Ectodermal cell (in vitro differentiated cells): Measurements from ENCODE around the gene ELL3.

Experiments
- H3K27ac ChIP-seq: 2 replicates; pipeline ENCODE4 v1.7.0; 2013; ENCODE audit warnings: mild to moderate bottlenecking, low read depth, low read length; ENCODE audit not compliant: insufficient read depth, poor library complexity, severe bottlenecking
- H3K27me3 ChIP-seq: 2 replicates; pipeline ENCODE4 v1.7.0; 2013; ENCODE audit warnings: mild to moderate bottlenecking, low read length; ENCODE audit not compliant: insufficient read depth, control insufficient read depth, poor library complexity, severe bottlenecking
- H3K36me3 ChIP-seq: one replicate; pipeline ENCODE4 v1.7.0; 2013; ENCODE audit warnings: low read length; ENCODE audit not compliant: control insufficient read depth, insufficient read depth
- H3K4me1 ChIP-seq: one replicate; pipeline ENCODE4 v1.7.0; 2013; ENCODE audit warnings: low read length; ENCODE audit not compliant: control insufficient read depth, insufficient read depth
- H3K4me3 ChIP-seq: 2 replicates; pipeline ENCODE4 v1.7.0; 2013; ENCODE audit warnings: low read depth, low read length, control low read depth; ENCODE audit not compliant: insufficient read depth
- H3K9me3 ChIP-seq: 2 replicates; pipeline ENCODE4 v1.7.0; 2013; ENCODE audit warnings: mild to moderate bottlenecking, low read length, moderate library complexity; ENCODE audit not compliant: control insufficient read depth
- WGBS, 2 experiments: methylation state at CpG; one replicate each; pipeline ENCODE4 v1.1.7; 2013; ENCODE audit warnings: missing lambda C conversion rate in 2 of 2; 5-methylcytosine and 5-hydroxymethylcytosine counted together

ELL3 gene

DNA sequence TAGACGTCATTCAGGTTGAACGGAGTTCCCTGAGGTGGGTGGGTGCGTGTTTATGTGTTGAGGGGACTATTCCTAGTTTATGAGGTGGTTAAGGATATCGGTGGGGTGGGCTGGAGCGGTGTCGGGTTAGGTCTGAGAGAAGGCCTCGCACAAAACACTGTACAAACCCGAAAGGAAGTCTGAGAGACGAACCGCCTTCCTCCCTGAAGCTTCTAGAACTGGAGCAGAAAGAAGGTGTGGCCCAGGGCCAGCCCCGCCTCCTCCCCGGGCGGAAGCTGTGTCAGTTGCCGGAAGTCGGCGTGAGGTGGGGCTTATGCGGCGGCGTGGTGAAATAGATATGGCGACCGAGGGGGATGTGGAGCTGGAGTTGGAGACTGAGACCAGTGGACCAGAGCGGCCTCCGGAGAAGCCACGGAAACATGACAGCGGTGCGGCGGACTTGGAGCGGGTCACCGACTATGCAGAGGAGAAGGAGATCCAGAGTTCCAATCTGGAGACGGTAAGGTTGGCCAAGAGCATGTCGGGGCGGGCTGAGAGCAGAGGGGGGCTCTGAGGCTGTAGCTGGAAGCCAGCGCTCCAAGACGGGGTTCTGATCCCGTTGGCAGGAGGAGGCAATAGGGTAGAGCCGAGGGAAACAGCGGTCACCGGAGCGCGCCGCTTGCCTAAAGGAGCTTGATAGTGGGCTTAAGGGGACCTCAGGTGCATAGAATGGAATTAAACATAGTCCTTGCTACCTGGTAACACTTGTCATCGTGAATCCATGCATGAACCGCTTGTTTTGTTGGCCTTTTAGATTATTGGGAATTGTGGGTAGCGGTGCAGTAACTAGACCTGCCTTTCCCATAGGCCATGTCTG is 23.7 kb upstream of the ELL3 start, which contains the start of gene HYPK:
Gene HYPK (plus strand): TSS at position 314 of the 856 bp plus-strand sequence. CDS start 24 bp downstream, at position 338.
- Histone ChIP-seq H3K4me1 (peaks cover 6% of the 10 kb centered on the region), H3K36me3 (peaks cover 29% of the 10 kb centered on the region), H3K27ac (peak within 1 kb of the TSS; percentile 78), H3K4me3 (peak within 1 kb of the TSS; percentile 71), H3K9me3 (no peaks in the 10 kb centered on the region), H3K27me3 (no peaks in the 10 kb centered on the region)
- 15% methylated on average over 44 of the region's 44 CpGs for WGBS, 2 experiments

GRCh38 chr15:43799945-43800285 is 23.1 kb upstream of the ELL3 start, which contains the start of gene SERINC4:
SERINC4 (minus strand) TSS chr15:43800220; CDS start chr15:43799986, 234 bp downstream.
- H3K27me3 ChIP-seq: no peaks in the 10 kb centered on the region
- H3K36me3 ChIP-seq: peaks cover 24% of the 10 kb centered on the region
- H3K4me3 ChIP-seq: peak within 1 kb of the TSS; percentile 71
- WGBS, 2 experiments: 94 to 95% methylated on average over 8 of the region's 8 CpGs
- peak within 1 kb of the TSS; percentile 78 for H3K27ac ChIP-seq
- H3K4me1 ChIP-seq: peaks cover 9% of the 10 kb centered on the region
- H3K9me3 ChIP-seq: no peaks in the 10 kb centered on the region

GRCh38 chr15:43799209-43799944 is 22.6 kb upstream of the ELL3 start:
- Histone ChIP-seq H3K9me3 (no peaks in the 10 kb centered on the region), H3K27me3 (no peaks in the 10 kb centered on the region), H3K36me3 (peaks cover 18% of the 10 kb centered on the region), H3K4me3 (no peak overlapping the region), H3K4me1 (peaks cover 9% of the 10 kb centered on the region), H3K27ac (peak overlapping the region; percentile 78)
- WGBS, 2 experiments: 89 to 92% methylated on average over 15 to 16 of the region's 16 CpGs

- 83 to 94% methylated on average over 2 to 3 of the region's 3 CpGs for WGBS, 2 experiments
- H3K27ac ChIP-seq: no peak overlapping the region
- peaks cover 14% of the 10 kb centered on the region for H3K4me1 ChIP-seq
- H3K36me3 ChIP-seq: peaks cover 15% of the 10 kb centered on the region
- no peaks in the 10 kb centered on the region for H3K27me3 ChIP-seq
- no peak overlapping the region for H3K4me3 ChIP-seq
- H3K9me3 ChIP-seq: no peaks in the 10 kb centered on the region
Observed at GRCh38 chr15:43796566-43796965, 19.8 kb upstream of the ELL3 start.

GRCh38 chr15:43795997-43796396 is 19.2 kb upstream of the ELL3 start:
- peaks cover 15% of the 10 kb centered on the region for H3K36me3 ChIP-seq
- H3K4me3 ChIP-seq: no peak overlapping the region
- H3K27me3 ChIP-seq: no peaks in the 10 kb centered on the region
- no peak overlapping the region for H3K27ac ChIP-seq
- no peaks in the 10 kb centered on the region for H3K9me3 ChIP-seq
- peaks cover 14% of the 10 kb centered on the region for H3K4me1 ChIP-seq

DNA sequence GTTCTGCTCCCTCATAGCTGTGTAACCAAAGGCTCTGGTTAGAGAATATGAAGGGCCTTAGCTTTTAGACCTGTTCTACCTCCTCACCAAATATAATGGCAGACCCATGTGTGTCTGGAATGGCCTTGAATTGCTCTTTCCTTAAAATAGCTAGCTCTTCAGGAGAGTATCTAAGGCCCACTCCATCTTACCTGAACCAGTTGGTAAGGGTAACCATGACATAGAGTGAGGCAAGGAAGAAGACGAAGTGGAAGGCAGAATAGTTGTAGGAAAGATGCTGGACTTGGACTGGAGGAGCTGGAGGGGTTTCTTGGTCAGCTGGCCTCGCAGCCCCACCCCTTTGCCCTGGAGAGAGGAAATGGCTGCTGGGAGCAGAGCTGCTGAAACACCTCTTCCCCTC is 18.4 kb upstream of the ELL3 start:
- peaks cover 15% of the 10 kb centered on the region for H3K36me3 ChIP-seq
- 93 to 95% methylated on average over 2 of the region's 2 CpGs for WGBS, 2 experiments
- H3K4me1 ChIP-seq: peaks cover 13% of the 10 kb centered on the region
- H3K27ac ChIP-seq: no peak overlapping the region
- H3K27me3 ChIP-seq: no peaks in the 10 kb centered on the region
- H3K4me3 ChIP-seq: no peak overlapping the region
- H3K9me3 ChIP-seq: no peaks in the 10 kb centered on the region

GRCh38 chr15:43794269-43795037 is 17.7 kb upstream of the ELL3 start:
- WGBS, 2 experiments: 94 to 95% methylated on average over 9 of the region's 9 CpGs
- Histone ChIP-seq H3K27me3 (no peaks in the 10 kb centered on the region), H3K27ac (no peak overlapping the region), H3K9me3 (no peaks in the 10 kb centered on the region), H3K4me1 (peaks cover 10% of the 10 kb centered on the region), H3K4me3 (no peak overlapping the region), H3K36me3 (peaks cover 14% of the 10 kb centered on the region)

DNA sequence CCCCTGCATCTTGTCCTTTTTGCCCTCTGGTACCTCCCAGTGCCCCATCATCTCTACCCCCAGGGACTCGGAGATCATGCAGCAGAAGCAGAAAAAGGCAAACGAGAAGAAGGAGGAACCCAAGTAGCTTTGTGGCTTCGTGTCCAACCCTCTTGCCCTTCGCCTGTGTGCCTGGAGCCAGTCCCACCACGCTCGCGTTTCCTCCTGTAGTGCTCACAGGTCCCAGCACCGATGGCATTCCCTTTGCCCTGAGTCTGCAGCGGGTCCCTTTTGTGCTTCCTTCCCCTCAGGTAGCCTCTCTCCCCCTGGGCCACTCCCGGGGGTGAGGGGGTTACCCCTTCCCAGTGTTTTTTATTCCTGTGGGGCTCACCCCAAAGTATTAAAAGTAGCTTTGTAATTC is 16.9 kb upstream of the ELL3 start:
- WGBS, 2 experiments: 93 to 95% methylated on average over 9 to 10 of the region's 10 CpGs
- H3K4me1 ChIP-seq: peaks cover 10% of the 10 kb centered on the region
- no peaks in the 10 kb centered on the region for H3K9me3 ChIP-seq
- H3K4me3 ChIP-seq: peak overlapping the region; percentile 17
- no peak overlapping the region for H3K27ac ChIP-seq
- peaks cover 12% of the 10 kb centered on the region for H3K36me3 ChIP-seq
- no peaks in the 10 kb centered on the region for H3K27me3 ChIP-seq

DNA sequence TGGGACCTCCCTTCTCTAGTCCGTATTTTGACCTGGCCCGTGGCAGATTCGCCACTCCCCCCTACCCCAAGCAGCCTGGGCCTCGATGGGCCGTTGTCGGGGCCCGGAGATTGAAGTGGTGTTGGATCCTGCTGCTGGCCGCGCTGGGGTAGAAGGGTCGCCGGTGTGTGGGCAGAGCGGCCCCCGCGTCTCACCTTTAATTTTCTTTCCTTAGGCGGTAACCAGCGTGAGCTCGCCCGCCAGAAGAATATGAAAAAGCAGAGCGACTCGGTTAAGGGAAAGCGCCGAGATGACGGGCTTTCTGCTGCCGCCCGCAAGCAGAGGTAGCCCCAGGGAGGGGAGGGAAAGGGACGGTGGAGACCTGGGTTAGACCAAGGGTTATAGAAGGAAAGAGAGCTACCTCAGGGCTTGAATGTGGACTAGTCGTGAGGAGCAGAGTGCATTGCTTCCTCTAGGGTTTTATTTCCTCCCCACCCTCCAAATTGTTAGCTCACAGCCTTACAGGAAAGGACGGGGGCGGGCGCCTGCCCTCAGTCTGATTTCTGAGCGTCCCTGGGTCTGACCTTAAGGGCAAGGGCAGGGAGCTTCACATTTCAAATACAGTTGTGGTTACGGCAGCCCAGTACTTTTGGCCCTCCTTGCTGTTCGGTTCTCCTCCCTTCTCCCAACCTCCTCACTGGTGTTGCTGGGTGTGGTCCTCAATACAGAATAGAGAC is 16.2 kb upstream of the ELL3 start:
- WGBS, 2 experiments: 9 to 10% methylated on average over 33 of the region's 33 CpGs

More for the DNA sequence above, 16.2 kb upstream of the ELL3 start:
- H3K4me3 ChIP-seq: peak overlapping the region; percentile 98
- H3K27ac ChIP-seq: peak overlapping the region; percentile 61
- H3K9me3 ChIP-seq: no peaks in the 10 kb centered on the region
- H3K27me3 ChIP-seq: no peaks in the 10 kb centered on the region
- H3K4me1 ChIP-seq: peaks cover 10% of the 10 kb centered on the region
- peaks cover 12% of the 10 kb centered on the region for H3K36me3 ChIP-seq
